IPS DF 19.7 (cell line): ENCODE data around the gene NLE1.
A peak's percentile ranks its signal among the peaks of the same experiment; 100 is the strongest.
"Not testable (repeated sequence)": the region's sequence is repeated elsewhere in the genome, so short reads cannot be mapped to it uniquely, and the experiment has no call there.

Experiments
- DNase-seq: peaks from one replicate; pipeline ENCODE4 v3.0.0-alpha.2; 2013; ENCODE audit warnings: low read depth, low spot score

Gene NLE1

DNA sequence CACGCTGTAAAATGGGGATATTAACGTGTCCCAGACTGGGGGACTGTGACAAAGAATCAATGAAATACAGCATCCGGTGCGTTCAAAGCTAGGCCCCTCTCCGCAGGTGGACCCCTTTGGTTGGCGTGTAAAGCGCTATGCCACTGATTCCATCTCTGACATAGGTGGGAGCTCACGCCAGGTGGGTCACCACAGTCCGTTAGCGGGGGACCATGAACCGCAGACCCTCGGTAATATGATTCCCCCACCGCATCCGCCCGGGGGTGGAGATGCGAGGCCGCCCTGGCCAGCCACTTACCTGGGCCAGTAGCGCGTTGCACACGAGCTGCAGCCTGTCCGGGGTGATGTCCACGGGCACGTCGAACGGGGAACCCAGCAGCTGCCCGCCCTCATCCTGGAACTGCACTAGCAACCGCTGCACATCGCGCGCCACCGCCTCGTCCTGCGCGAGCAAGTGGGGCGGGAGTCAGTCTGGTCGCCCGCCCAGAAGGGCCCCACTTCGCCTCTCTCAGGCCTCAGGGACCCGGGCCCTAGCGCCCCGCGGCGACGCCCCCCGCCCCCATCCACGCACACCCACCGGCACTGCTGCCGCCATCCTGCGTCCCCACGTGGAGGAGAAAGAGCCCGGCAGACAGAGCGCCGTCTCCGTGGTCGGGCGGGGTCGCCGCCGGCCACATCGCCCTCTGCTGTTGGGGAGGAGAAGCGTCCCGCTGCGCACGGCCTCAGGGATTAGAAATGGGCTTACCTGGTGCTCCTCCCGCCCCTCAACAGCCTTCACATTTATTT, at the start of gene NLE1:
TSS of gene NLE1 (minus strand) at position 623 of the 786 bp plus-strand sequence. CDS start at position 595, 28 bp downstream.
- peak; percentile 54 for DNase-seq

GRCh38 chr17:35191001-35191695, 49.0 kb upstream of the NLE1 start:
- no peak for DNase-seq

DNA sequence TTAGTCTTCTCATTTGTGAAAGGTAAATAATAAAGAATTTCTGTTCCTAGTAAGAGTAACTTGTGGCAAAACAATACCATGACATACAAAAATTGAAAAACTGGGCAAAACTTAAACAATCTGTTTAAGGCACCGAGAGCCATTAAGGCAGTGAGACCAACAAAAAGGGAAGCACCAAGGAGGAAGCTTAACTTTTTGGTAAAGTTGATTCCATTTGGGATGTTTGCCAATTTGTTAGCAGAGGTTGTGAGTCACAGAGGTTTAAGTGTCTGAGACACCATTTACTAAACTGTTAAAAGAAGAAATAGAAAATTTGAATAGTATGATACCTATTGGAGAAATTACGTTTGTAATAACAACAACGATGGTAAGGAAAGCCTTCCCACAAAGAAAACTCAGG, 47.2 kb upstream of the NLE1 start:
- no peak for DNase-seq

DNA sequence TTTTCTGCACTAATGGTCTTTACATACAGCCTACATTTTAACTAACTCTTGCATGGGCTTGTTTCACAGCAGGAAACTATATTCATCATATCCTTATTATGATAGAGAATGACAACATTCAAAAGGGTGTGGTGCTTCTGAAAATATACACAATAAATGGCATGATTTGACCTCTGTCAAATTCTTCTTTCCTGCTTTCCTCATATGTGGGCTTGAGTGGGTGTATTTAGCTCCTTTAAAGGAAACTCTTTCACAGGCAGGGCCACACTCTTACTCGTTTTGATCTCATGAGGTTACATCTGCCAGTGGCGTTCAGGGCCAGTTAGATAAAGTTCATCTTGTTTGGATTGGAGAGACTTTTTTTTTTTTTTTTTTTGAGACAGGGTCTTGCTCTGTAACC, 46.0 kb upstream of the NLE1 start:
- DNase-seq = no peak

- no peak for DNase-seq
Observed at GRCh38 chr17:35187481-35187880, 45.4 kb upstream of the NLE1 start.

GRCh38 chr17:35185849-35186248, 43.7 kb upstream of the NLE1 start:
- no peak for DNase-seq

GRCh38 chr17:35184274-35184673, 42.2 kb upstream of the NLE1 start:
- no peak for DNase-seq

GRCh38 chr17:35183332-35183731, 41.2 kb upstream of the NLE1 start:
- no peak for DNase-seq

DNA sequence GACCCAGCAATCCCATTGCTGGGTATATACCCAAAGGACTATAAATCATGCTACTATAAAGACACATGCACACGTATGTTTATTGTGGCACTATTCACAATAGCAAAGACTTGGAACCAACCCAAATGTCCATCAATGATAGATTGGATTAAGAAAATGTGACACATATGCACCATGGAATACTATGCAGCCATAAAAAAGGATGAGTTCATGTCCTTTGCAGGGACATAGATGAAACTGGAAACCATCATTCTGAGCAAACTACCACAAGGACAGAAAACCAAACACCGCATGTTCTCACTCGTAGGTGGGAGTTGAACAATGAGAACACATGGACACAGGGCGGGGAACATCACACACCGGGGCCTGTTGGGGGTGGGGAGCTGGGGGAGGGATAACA, 37.3 kb upstream of the NLE1 start:
- not testable (repeated sequence) for DNase-seq

DNA sequence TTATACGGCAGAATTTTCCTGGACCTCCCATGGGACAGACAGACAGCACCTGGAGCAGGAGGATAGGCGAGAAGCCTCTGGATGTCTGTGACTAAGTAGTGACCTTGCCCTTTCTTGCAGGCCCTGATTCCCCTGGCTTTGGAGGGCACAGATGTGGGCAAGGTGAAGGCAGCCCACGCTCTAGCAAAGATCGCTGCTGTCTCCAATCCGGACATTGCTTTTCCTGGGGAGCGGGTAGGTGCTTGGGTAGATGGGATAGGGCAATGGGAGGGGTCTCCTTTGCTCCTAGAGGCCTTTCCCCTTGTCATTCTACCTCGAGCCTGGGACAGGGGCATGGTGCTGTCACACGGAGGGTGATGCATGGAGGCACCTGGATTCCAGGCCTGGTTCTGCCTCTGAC, 34.8 kb upstream of the NLE1 start:
- DNase-seq = no peak

DNA sequence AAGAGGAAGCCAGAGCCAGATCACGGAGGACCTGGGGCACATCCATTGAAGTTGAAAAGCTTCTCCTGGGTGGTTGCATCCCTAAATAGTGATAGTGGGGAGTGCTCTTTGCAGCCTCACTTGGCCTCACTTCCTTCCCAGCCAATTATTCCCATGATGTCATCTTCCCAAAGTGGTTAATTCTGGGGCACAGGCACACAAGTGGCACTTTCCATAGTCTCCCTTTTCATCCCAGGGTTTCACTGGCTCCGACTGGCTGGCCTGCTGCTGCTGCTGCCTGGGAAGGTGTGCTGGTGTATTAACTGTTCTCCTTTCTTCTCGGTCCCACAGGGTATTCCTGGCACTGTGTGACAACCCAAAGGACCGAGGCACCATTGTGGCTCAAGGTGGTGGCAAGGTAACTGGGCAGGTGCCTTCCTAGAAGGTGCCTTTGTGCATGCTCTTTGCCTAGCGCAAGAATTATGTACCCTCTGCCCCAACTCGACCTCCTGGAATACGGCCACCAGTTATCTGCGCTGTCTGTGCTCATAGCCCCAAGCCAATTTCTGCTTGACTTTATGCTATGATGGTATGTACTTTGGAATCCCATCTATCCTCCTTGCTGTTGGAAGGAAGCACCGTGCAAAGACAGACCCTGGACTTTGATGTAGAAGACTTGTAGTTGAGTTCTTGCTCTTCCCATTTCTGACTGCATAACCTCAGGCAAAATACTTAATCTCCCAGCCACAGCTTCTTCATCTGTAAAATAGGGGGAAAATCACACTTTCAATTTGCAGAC, 33.7 kb upstream of the NLE1 start:
- no peak for DNase-seq

- DNase-seq = no peak
Observed at GRCh38 chr17:35174835-35175334, 32.8 kb upstream of the NLE1 start.

- not testable (repeated sequence) for DNase-seq
Observed at GRCh38 chr17:35172321-35172720, 30.2 kb upstream of the NLE1 start.

DNA sequence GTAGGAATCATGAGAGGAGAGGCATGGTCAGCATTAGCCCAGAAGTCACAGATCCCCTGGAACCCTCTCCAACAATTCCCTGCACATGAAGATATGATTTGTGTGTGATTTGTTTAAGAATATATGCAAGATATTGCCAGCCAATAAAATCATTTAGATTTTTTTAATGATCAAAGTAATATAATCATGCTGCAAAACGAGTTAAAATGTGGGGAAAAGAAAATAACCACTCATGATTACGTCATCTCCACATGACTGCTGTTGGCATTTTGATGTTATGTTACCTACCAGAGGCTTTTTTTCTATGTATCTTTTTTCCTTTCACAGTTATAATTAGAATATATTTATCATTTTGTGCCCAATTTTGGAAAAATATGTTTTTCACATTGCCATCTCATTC, 29.7 kb upstream of the NLE1 start:
- no peak for DNase-seq

DNA sequence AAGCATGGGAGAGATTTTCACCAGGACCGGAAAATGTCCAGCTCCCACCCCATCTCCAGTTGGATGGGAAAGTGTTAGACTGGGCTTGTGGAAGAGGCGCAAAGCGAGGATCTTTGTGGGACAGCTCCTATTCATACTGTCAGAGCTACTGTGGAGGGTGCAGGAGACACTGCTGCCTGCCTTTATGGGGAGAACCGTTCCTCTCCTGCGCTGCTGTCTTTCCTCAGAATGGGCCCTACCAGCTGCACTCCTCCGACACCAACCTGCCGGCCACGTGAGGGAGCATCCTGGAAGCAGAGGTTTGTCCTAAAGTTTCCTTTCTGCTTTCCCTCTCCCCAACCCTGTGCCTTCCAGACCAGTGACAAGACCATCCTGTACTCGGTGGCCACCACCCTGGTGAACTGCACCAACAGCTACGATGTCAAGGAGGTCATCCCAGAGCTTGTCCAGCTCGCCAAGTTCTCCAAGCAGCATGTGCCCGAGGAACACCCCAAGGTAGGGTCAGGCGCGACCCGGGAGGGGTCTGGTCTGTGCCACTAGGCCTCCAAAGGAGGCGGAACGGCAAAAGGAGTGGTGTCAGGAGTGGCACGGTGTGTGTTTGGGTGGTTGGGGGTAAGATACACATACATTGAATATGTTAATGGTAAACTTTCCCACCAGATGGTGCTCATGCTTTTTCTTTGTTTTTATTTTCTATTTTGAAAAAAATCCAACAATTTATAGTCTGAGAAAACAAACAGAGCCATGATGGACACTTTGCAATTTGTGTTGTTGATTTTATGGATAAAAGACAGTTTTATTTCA, 29.1 kb upstream of the NLE1 start:
- DNase-seq = no peak

- no peak for DNase-seq
Observed at GRCh38 chr17:35169835-35170363, 27.8 kb upstream of the NLE1 start.

DNA sequence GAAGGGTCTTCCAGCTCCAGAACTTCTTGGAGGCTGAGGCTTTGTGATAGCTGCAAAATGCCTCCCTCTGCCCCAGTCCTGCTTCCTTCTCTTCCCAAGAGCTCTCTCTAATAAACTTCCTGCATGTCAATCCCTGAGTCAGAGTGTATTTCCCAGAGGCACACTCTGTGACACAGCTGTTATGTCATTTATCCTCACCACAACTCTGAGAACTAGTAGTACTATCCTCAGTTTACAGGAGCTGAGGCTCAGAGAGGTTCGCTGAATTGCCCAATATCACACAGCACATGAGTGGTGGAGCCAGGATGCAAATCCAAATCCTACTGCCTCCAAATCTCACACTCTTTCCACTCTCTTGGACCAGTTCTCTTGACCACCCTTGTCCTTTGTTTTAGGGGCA, 25.6 kb upstream of the NLE1 start:
- no peak for DNase-seq

GRCh38 chr17:35167046-35167445, 24.9 kb upstream of the NLE1 start:
- DNase-seq = no peak

- no peak for DNase-seq
Observed at GRCh38 chr17:35166526-35166925, 24.4 kb upstream of the NLE1 start.

- DNase-seq = no peak
Observed at GRCh38 chr17:35164716-35165115, 22.6 kb upstream of the NLE1 start.

DNA sequence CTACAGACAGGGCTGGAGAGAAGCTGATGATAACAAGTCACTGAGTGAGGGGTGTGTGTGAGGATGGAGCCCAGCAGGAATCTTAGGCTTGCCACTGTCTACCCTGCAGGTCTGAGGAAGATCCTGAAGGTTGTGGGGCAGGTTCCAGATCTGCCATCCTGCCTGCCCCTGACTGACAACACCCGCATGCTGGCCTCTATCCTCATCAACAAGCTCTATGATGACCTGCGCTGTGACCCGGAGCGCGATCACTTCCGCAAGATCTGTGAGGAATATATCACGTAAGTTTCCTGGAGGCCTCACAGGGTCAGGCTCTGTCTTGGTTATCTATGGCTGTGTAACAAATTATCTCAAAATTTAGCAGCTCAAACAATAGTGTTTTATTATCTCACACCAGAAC, 21.8 kb upstream of the NLE1 start:
- DNase-seq = no peak
